Activated CD8-positive, alpha-beta memory T cell treated with anti-CD3 and anti-CD28 coated beads for 48 hours (primary cell): Measurements from ENCODE around the gene PFKL.

Source experiments
- DNase-seq, 3 experiments: peaks; one replicate each; pipeline ENCODE4 v3.0.0-alpha.2; 2020; ENCODE audit warnings: low read depth in 2 of 3, low spot score in 2 of 3

The PFKL gene

DNA sequence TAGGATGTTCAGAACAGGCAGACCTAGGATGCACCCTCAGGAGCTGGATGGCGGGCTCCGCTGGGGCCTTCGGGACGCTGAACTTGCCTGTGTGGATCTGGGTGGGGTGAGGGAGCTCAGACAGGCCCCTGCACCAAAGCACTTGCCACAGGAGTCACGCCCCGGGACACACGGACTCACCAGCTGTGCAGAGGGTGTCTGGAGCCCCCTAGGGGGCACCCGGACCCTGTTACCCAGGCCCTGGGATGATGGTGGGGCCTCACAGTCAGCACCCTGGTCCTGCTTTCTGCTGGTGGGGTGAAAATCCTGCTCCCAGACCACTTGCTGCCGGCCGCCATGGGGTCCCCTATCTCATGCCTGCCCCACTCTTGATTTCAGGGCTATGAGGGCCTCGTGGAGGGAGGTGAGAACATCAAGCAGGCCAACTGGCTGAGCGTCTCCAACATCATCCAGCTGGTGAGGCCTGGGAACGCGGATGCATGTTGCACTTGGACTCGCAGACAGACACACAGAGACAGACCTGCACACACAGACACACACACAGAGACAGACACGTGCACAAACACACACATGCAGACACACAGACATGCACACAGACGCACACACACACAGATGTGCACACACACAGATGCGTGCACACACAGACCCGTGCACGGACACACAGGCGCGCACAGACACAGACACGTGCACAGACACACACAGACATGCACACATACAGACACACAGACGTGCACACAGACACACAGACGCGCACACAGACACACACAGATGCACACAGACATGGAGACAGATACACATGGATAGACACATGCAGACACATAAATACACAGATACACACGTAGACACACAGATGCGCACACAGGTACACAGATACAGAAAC lies 11.0 kb downstream of the PFKL start:
- no peak for DNase-seq

DNA sequence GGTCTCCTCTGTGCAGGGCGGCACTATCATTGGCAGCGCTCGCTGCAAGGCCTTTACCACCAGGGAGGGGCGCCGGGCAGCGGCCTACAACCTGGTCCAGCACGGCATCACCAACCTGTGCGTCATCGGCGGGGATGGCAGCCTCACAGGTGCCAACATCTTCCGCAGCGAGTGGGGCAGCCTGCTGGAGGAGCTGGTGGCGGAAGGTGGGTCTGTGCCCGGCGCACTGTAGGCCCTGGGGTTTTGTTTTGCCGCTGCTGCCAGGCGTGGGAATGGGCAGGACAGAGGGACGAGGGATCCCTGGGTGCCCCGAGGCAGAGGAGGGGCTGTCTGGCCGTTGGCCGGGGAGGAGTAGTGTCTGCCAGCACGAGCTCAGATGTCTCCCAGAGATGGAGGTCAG lies 12.2 kb downstream of the PFKL start:
- no peak for DNase-seq

DNA sequence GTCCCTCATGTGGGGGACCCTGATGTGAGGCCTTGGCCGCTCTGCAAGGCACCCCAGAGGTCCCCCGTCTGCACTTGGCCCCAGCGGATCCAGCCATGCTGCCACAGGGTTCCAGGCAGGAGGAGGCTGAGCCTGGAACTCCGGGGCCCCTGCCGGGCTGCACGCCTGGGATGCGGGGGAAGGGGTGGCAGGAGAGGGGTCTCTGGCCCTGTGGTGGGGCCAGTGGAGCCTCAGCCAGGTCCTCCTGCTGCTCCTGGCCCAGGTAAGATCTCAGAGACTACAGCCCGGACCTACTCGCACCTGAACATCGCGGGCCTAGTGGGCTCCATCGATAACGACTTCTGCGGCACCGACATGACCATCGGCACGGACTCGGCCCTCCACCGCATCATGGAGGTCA lies 12.9 kb downstream of the PFKL start:
- DNase-seq = no peak

DNA sequence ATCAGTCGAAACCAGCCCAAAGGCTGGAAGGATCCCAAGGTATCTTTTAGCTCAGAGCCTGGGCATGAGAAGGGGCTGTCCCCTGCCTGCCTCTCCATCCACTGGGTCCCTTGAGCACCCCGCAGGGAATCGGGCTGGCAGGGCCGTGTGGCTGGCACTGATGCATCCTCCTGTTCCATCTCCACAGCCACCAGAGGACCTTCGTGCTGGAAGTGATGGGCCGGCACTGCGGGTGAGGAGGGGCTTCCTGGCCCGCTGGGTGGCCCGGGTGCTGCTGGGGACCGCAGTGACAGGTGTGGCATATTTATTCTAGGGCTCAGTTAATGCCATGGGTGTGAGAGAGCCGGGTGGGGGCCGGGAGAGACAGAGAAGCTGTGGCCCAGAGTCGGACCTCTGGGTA lies 13.6 kb downstream of the PFKL start:
- DNase-seq = no peak

DNA sequence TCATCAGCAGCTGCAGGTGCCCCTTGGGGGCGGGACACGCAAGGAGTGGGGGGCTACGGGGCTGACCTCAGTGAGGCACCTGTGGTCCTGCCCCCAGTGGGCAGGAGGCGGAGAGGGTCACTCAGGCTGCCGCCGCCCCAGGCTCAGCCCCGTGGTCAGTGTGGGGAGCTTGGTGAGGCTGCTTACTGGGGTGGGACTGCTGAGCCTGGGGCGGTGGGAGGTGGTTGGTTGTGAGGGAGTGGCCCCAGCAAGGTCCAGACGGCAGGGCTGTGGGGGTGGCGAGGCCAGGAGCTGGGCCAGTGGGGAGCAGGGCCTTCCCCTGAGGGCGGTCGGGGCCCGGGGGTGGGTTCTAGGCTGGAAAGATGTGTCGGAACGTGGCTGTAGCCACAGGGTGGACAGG lies 14.3 kb downstream of the PFKL start:
- DNase-seq = no peak

DNA sequence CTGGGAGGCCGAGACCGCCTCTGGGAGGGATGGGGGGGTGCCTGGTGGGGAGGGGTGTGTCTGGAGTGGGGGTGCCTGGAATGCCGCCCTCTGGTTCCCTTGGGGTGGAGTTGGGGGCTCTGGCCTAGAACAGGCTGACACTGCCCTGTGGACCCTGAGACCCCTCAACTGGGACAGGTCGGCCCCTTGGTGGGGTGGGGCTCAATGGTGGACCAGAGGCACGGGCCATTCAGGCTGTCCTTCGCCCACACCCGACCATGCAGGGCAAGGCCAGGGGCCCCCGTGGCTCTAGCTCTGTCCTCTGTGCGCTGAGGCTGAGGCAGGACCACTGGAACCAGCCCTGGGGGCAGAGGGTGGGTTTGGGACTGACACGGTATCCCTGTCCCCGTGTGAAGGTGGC lies 14.7 kb downstream of the PFKL start:
- DNase-seq = no peak

DNA sequence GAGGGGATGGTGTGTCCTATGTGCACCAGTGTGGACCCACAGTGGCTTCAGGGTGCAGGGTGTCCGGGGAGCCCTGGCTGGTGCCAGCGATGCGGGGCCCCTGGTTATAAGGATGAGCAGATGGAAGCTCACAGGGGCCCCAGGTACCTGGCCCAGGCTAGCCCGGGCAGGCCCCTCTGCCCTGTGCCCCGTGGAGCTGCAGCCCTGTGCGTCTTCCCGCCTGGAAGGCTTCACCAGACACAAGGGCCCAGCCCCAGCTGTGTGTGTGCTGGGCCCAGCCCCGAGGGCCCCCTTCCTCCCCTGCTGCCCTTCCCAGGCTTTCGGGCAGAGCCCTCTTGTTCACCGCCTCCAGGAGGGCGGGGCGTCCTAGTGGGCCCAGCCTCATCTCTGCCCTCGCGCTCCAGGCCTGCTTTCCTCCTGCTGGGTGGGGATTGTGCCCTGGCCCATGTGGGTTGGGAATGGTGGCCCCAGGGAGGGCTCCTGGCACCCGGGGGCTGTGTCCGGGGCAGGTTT lies 15.9 kb downstream of the PFKL start:
- DNase-seq = no peak

DNA sequence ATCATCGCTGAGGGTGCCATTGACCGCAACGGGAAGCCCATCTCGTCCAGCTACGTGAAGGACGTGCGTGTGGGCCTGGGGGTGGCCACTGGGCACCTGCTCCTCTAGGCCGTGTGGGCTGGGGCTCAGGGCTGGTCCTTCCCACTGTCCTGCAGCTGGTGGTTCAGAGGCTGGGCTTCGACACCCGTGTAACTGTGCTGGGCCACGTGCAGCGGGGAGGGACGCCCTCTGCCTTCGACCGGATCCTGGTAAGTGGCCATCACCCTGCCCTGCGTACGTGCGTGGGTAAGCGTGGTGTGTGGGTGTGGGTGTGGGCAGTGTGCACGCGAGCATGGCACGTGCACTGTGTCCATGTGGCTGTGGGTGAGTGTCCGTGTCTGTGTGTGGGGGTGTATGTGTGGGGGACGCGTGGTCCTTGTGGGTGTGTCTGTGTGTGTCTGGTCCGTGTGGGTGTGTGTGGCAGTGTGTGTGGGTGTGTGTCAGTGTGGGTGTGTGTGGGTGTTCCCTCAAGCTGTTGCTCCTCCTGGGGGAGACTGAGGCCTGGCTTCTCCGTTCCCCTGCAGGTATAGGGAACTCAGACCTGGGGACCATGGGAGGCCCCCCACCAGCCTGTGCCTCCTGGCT lies 16.5 kb downstream of the PFKL start:
- DNase-seq = no peak

DNA sequence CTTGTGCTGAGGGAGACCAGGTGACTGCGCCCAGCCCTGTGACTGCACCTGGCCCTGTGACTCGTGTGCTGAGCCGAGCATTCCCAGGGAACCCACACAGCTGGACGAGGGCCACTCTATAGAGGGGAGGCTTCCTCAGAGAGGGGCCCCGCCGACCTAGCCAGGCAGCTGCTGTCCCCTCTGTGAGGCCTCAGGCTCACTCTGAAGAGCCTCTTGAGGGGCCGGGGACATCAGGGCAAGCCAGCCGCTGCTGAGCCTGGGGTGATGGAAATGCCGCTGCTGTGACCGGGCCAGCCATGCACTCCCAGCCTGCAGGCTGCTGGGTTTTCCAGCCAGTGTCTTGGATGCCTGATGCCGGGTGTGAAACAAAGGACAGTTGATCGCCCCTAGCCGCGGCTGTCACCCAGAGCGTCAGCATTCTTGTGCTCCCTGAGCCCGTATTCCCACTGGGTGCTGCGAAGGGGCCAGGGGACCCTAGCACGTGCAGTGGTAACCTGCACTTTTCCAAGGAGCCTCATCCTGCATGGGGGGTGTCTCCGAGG lies 17.5 kb downstream of the PFKL start:
- no peak for DNase-seq

DNA sequence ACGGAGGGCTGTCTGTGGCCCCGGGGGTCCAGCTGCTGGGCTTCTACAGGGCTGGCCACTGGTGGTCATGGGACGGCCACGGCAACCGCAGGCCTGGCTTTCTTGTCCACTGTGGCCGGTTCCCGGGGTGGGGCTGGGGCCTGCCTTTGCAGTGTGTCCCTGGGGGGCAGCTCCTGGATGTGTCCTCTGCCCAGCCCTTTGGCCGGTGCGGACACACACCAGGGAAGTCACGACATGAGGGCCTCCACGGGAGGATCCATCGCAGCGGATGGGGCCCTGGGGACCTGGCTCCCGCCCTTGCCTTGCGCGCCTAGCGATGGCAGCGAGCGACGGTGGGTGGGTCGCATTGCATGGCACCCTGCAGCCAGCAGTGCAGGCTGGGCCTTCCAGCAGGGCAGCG lies 18.0 kb downstream of the PFKL start:
- DNase-seq = no peak

DNA sequence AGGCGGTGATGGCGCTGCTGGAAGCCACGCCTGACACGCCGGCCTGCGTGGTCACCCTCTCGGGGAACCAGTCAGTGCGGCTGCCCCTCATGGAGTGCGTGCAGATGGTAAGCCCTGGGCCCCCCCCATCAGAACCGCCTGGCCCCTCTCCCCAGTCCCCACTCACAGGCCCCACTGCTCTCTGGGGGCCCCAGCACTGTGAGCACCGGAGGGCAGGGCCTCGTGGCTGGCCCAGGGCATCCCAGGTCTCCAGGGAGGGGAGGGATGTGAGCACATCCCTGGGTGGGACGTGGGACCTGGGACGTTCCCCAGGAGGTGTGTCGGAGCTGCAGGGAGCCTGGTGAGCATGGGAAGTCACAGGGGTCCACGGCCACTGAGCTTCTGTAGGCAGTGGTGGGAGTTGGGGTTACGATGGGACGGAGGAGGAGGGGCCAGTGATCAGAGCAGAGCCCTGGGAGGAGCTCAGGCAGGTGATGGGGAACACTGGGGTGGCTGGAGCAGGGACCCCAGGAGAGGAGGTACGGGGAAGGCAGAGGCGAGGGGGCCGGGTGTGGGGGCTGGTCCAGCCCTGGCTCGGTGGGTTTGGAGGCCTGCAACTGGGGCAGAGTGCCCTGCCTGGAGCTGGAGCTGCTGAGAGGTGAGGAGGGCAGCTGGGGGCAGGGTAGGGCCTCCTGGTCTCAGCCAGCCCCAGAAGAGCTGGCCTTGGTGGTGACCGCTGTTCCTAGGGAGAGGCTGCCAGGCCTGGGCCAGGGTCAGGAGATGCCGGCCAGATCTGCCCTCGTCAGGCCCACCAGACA lies 18.8 kb downstream of the PFKL start:
- no peak for DNase-seq

DNA sequence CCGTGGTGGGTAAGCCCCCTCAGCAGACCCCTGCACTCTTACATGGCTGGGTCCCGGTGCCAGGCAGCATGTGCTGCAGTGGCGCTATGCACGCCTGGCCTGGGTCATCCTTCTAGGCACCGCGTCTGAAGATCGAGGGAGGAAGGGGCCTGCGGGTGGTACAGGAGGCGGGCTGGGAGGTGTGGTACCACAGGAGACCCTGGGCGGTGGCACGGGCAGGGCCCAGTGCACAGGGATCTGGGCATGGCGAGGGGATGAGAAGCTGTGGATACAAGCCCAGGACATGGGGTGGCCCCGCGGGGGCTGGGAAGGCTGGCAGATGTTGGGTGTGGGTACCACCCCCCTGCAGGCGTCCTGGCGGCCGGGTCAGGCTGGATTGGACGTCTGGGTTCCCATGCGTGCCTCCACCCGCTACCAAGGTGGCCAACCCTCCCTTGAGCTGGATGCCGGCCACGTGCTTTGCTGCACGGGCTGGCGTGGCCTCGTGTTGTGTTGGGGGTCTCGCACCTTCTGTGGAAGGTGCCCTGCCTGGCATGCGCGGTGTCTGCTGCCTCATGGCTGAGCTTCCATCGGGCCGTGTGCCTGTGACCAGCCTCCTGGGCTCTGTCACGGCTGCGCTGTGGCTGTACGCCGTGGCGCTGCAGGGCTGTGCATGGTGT lies 19.7 kb downstream of the PFKL start:
- DNase-seq = no peak

DNA sequence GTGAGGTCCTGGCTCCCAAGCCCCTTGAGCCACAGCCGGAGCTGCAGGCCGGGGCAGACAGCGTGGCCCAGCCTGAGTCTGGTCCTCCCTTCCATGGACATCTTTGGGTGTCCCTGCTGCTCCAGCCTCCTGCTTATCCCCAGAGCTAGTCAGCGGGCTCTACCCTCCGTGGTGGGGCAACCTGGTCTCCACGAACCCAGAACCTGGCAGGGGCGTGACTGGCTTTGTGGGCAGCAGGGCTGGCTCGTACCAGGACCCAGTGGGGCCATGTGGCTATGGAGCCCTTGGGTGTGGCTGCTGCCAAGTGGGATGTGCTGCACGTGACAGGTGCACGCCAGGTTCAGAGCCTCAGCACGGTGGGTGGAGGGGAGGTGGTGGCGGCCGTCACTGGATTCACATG lies 21.0 kb downstream of the PFKL start:
- DNase-seq = no peak

DNA sequence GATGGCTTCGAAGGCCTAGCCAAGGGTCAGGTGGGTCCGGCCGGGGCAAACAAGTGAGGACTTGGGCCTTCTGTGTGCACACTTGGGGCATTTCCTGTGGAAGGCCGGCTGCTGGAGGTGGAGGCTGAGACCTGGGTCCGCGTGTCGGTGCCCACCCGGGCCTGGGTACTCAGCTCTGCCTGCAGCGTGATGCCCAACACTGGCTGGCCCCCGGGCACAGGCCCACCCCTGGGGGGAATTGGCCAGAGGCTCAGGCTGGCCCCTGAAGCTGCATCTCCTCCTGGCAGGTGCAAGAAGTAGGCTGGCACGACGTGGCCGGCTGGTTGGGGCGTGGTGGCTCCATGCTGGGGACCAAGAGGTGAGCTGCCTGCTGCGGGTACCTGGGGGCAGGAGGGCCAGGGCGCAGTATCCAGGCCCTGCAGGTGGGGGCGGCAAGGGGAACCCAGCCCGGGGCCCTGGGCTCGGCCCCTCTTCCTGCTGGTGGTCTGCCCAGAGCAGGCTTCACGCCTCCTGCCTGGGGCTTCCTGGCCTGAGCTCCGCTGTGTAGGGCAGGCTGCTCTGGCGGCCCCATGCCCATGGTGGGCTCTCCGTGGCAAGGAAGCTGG lies 22.1 kb downstream of the PFKL start:
- no peak for DNase-seq

DNA sequence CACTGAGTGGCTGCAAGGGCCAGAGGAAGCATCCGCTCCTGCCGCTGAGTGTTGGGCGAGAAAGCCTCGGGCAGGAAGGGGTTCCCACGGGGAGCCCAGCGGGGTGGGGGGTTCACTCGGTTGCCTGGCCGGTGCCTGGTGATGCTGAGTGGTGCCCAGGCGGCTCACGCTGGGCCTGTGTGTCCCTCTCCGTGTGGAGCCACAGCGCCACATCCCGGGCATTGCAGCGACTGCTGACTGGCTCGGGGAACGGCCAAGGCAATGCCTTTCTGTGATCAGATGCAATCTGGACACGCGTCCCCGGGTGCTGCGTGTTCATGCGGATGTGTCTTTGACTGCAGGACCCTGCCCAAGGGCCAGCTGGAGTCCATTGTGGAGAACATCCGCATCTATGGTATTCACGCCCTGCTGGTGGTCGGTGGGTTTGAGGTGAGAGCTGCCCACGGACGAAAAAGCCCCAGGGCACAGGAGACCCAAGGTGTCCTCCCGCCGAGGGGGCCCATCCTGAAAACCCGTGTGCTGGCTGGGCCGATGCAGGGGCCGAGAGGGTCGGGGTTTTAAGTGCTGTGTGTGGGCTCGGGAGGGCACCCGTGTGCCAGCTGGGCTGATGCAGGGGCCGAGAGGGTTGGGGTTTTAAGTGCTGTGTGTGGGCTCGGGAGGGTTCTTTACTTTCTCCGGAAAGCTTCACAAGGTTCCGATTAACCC lies 22.9 kb downstream of the PFKL start:
- DNase-seq = no peak

DNA sequence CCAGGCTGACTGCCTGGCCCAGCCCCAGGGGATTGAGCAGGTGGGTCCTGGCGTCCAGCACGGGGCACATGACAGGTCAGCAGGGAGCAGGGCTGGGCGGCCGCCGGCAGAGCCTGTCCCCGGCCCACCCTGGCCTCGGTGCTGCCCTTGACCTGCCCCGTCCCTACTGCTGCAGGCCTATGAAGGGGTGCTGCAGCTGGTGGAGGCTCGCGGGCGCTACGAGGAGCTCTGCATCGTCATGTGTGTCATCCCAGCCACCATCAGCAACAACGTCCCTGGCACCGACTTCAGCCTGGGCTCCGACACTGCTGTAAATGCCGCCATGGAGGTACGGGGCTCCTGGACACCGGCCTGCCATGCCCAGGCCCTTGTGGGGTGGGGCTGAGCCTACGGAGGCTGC lies 23.7 kb downstream of the PFKL start:
- DNase-seq = no peak

DNA sequence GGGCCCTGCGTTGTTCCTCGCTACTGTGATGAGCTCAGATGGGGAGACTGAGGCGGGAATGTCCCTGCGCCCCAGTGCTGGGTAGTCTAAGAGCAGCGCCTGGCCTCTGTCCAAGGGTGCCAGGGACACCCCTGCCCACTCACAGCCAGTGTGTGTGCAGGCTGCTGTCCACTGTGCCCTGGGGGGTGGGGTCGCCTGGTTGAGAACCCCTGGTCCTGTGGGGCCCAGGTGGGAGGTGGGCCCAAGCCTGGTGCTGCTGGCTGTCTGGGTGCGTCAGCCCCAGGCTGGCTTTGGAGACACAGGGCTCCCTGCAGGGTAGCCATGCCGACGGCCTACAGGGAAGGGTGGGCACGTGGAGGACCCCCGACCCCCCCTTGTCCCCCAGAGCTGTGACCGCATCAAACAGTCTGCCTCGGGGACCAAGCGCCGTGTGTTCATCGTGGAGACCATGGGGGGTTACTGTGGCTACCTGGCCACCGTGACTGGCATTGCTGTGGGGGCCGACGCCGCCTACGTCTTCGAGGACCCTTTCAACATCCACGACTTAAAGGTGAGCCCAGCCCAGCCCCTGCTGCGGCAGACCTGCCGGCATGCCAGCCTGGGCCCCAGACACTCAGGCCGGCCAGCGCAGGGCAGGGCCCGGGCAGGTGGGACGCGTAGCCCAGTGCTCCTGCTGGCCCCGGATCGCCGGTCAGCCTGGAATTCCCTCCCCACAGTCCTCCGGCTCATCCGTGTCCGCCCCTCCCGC lies 24.4 kb downstream of the PFKL start:
- no peak for DNase-seq

DNA sequence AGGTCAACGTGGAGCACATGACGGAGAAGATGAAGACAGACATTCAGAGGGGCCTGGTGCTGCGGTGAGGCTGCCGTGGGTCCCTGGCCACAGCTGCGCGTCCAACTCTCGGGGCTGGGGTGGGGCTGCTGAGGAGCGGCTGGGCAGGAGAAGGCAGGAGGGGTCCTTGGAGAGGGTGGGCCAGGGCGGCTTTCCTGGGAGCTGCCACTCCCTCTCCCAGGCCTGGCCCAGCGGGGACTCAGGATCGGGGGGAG lies 24.9 kb downstream of the PFKL start:
- no peak for DNase-seq

DNA sequence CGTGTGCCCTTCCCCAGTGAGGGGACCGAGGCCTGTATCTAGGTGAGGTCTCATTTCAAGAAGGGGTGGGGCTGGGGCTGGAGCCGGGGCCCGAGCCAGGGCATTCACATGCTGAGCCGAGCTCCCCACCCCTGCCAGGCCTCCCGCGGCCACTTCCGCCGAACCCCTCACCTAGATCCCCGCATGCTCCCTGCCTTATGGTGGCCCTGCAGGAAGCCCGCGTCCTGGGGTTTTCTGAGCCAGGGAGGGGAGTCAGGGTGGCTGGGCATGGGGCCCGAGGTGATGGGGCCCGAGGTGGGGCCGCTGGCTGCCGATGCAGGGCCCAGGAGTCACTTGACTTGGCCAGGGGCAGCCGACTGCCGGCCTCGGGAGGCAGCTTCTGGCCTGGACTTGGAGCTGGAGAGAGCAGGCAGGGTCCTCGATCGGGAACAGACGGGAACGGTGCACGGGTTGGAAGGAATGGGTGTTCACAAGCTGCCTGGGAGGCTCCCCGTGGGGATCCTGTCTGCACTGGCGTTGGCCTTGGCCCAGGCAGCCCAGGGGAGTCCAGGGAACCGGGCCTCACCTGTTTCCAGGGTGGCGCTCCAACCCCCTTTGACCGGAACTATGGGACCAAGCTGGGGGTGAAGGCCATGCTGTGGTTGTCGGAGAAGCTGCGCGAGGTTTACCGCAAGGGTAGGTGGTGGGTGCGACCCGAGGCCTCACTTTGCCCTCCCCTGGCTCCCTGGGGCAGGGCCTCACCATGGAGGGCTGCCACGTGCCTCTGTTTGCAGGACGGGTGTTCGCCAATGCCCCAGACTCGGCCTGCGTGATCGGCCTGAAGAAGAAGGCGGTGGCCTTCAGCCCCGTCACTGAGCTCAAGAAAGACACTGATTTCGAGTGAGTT lies 25.8 kb downstream of the PFKL start:
- no peak for DNase-seq
